Measurements from ENCODE around the gene KLHL21. TPM values are rescaled to one million over a fixed set of nuclear protein-coding genes. Genes with fewer than 3 reads are reported as not detected.

The KLHL21 gene
- total and polyA plus RNA-seq, 9 of the 15 experiments (the other 6 are each of a cell fraction or from before 2014, with no cell fraction given): 2.1 to 42.1 (median 17.5) TPM

DNA sequence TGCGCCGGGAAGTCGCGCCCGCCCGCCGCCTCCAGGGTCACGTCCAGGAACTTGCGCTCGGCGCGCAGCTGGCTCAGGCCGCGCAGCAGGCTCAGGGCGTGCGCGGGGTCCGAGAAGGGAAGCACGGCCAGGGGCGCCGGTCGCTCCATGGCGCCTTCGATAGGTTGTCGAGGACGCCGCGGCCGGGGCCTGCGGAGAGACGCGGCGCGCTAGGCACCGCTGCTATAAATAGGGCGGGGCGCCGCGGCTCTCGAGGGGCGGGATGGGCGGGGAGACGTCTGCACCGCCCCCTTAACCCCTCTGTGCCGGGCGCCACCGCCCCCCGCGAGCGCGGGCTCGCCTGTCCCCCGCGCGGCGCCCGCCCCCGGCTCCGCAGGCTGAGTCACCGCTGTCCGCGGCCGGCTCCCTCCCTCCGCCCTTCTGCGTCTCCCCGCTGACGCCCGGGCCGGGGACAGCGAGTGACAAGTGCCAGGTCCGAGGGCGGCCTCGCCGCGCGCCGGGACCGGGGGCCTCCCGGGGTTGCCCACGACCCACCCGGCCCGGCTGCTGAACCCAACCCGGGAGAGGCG, at the start of gene KLHL21 (continued):
- TF ChIP-seq BRF1 (IDR thresholded peaks at IDR 0.05; ENCODE audit: borderline replicate concordance, extremely low read depth, insufficient read length): no peak
- no peak for TF ChIP-seq PCBP1 (IDR thresholded peaks at IDR 0.05; ENCODE audit: low read depth, low read length, poor library complexity, severe bottlenecking)
- TF ChIP-seq, protein P1, sequence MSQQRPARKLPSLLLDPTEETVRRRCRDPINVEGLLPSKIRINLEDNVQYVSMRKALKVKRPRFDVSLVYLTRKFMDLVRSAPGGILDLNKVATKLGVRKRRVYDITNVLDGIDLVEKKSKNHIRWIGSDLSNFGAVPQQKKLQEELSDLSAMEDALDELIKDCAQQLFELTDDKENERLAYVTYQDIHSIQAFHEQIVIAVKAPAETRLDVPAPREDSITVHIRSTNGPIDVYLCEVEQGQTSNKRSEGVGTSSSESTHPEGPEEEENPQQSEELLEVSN (IDR thresholded peaks at IDR 0.05; ENCODE audit: borderline replicate concordance in 1 of 2, extremely low read depth in 1 of 2, insufficient read depth in 1 of 2, insufficient read length in 1 of 2, low read depth in 1 of 2, low read length in 1 of 2, poor library complexity in 1 of 2, severe bottlenecking in 1 of 2): peak in 1 of 2 experiments; percentile 73
- TF ChIP-seq, protein P2, sequence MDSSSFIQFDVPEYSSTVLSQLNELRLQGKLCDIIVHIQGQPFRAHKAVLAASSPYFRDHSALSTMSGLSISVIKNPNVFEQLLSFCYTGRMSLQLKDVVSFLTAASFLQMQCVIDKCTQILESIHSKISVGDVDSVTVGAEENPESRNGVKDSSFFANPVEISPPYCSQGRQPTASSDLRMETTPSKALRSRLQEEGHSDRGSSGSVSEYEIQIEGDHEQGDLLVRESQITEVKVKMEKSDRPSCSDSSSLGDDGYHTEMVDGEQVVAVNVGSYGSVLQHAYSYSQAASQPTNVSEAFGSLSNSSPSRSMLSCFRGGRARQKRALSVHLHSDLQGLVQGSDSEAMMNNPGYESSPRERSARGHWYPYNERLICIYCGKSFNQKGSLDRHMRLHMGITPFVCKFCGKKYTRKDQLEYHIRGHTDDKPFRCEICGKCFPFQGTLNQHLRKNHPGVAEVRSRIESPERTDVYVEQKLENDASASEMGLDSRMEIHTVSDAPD (CRISPR knock-in tag; IDR thresholded peaks at IDR 0.05): no peak
- TF ChIP-seq MCM2 (IDR thresholded peaks at IDR 0.05; ENCODE audit: low read depth): no peak
- TF ChIP-seq, protein P3, sequence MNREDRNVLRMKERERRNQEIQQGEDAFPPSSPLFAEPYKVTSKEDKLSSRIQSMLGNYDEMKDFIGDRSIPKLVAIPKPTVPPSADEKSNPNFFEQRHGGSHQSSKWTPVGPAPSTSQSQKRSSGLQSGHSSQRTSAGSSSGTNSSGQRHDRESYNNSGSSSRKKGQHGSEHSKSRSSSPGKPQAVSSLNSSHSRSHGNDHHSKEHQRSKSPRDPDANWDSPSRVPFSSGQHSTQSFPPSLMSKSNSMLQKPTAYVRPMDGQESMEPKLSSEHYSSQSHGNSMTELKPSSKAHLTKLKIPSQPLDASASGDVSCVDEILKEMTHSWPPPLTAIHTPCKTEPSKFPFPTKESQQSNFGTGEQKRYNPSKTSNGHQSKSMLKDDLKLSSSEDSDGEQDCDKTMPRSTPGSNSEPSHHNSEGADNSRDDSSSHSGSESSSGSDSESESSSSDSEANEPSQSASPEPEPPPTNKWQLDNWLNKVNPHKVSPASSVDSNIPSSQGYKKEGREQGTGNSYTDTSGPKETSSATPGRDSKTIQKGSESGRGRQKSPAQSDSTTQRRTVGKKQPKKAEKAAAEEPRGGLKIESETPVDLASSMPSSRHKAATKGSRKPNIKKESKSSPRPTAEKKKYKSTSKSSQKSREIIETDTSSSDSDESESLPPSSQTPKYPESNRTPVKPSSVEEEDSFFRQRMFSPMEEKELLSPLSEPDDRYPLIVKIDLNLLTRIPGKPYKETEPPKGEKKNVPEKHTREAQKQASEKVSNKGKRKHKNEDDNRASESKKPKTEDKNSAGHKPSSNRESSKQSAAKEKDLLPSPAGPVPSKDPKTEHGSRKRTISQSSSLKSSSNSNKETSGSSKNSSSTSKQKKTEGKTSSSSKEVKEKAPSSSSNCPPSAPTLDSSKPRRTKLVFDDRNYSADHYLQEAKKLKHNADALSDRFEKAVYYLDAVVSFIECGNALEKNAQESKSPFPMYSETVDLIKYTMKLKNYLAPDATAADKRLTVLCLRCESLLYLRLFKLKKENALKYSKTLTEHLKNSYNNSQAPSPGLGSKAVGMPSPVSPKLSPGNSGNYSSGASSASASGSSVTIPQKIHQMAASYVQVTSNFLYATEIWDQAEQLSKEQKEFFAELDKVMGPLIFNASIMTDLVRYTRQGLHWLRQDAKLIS (CRISPR knock-in tag; IDR thresholded peaks at IDR 0.05): peak; percentile 73; the same call in 1 of the 2 replicates
- TF ChIP-seq ARID1B (IDR thresholded peaks at IDR 0.05): no peak
- TF ChIP-seq CBFA2T2 (conservative IDR thresholded peaks at IDR 0.05): no peak
- no peak for TF ChIP-seq NCOA1 (IDR thresholded peaks at IDR 0.05; ENCODE audit: low read depth)
- peak; percentile 93 for TF ChIP-seq RBFOX2 (IDR thresholded peaks at IDR 0.05; ENCODE audit: low read depth, low read length)
- no peak for TF ChIP-seq PHB2 (IDR thresholded peaks at IDR 0.05; ENCODE audit: low read depth)
- TF ChIP-seq ZC3H8 (IDR thresholded peaks at IDR 0.05): no peak
- no peak for TF ChIP-seq ZFPM2 (CRISPR knock-in tag; IDR thresholded peaks at IDR 0.05)
- TF ChIP-seq ZNF644 (tag; IDR thresholded peaks at IDR 0.05; ENCODE audit: low read depth): 0 out of 2 replicates have a peak, but pooled peaks have one; percentile 10
- no peak for TF ChIP-seq HDAC3 (IDR thresholded peaks at IDR 0.05; ENCODE audit: borderline replicate concordance, partially characterized antibody)
- peak; percentile 64 for TF ChIP-seq ZNF24 (IDR thresholded peaks at IDR 0.05)
- TF ChIP-seq ZNF12 (CRISPR knock-in tag; IDR thresholded peaks at IDR 0.05): no peak; the same call in 1 of the 2 replicates
- TF ChIP-seq SRF (CRISPR knock-in tag; IDR thresholded peaks at IDR 0.05): peak in 1 of 2 experiments; percentile 69; a peak in 2 of 4 replicates
- no peak for TF ChIP-seq RBM14 (IDR thresholded peaks at IDR 0.05; ENCODE audit: borderline replicate concordance, insufficient read depth, low read depth, low read length)
